ENCODE results near the gene GNPTAB.
"Not testable (repeated sequence)": the region's sequence is repeated elsewhere in the genome, so short reads cannot be mapped to it uniquely, and the experiment has no call there.

Gene GNPTAB

DNA sequence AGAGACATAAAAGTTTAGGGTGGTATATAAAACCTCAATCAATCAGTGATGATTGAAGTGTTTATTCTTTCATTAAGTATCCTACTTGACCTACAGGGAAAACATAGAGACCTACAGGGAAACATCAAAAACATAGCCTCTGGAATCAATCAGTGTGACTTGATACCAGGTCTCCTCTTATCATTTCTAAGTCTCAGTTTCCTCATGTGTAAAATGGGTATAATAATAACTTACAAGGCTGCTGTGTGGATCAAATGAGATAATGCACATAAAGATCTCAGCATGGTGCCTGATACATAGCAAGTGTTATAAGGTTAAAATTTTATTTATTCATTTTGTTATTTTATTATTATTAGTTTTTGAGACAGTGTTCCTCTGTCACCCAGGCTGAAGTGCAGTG, 22.2 kb upstream of the GNPTAB start:
- DNase-seq (ENCODE audit: low spot score): no peak

DNA sequence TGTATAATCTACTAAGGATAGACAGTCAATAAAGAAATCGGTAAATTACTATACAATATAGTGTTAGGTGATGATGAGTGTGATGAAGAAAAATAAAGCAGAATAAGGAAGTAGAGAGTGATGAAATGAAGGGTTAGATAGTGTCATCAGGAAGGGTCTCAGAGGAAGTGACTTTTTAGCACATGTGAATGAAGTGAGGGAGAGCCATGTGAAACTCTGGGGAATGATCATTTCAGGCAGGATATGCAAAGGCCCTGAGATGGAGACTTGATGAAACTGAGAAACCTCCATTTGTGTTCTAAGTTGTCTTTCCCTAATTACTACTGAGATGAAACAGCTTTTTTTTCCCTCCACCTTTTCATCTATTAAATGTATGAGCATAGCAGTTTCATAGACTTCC, 19.4 kb upstream of the GNPTAB start:
- no peak for DNase-seq (ENCODE audit: low spot score)

DNA sequence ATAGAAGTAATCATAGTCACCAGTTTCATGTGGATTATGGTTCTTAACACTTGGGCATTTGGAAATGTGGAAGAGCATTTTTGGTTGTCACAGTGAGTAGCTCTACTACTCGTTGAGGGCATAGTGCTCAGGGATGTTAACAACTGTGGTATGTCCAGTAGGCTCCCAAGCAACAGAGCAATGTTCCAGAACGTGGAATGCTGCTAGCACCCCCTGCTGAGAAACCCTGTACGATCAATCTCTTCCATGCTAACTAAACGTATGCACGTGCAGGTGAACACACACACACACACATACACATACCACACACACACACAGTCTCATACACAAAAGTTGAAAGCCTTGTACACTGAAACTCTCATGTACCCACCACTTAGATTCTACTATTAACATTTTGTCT, 16.6 kb upstream of the GNPTAB start:
- DNase-seq (ENCODE audit: low spot score): no peak

DNA sequence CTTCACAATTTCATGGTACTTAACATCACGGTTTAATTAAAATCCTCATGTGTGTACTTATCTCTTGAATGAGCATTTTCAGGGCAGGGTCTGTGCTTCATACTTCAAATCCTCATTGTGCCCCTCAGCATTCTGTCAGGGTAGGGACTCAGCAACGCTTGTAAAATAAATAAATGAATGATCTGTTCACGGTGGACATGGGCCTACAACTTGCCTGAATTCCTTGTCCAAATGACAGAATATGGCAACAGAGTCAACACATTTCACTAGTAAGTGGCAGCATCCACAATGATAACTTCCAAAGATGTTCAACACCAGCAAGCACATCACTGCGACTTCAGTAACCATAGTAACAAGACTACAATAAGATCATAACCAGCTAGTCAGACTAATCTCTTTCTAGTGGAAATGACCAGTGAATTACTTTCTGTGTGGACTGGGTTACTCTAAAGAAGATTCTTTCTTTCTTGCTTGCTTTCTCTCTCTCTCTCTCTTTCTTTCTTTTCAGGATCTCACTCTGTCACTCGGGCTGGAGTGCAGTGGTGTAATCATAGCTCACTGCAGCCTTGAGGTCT, 14.5 kb upstream of the GNPTAB start:
- no peak for DNase-seq (ENCODE audit: low spot score)

GRCh38 chr12:101841069-101841468, 10.3 kb upstream of the GNPTAB start:
- no peak for DNase-seq (ENCODE audit: low spot score)

DNA sequence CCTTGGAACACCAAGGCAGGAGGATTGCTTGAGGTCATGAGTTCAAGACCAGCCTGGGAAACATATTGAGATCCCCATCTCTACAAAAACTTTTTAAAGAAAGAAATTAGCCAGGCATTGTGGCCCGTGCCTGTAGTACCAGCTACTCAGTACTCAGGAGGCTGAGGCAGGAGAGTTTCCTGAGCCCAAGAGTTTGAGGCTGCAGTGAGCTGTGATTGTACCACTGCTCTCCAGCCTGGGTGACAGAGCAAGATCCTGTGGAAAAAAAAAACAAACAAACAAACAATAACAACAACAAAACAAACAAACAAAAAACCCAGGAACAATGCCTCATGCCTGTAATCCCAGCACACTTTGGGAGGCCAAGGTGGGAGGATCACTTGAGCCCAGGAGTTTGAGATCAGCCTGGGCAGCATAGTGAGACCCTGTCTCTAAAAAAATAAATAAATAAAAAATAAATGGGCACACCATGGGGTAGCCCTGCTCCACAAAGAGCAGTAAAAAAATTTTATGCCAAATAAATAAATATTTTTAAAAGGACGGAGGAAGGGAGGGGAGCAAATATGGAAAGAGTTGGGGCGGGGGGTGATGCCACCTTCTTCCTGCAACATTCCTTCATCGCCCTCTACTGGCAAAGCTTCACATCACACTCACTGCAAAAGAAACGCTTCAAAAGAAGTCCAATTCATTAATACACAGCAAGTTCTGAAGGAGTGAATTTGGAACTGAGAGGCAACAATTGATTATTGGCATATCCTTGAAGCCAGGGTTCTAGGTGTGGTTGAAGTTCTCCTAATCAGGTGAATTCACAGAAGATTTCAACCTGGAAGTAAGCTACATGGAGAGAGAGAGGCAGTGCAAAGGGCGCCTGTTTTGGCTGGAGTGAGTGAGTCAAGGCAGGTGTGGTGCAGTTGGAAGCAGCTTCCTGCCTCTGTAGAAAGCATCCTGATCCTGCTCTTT, 8.8 kb upstream of the GNPTAB start:
- peak; percentile 73 for DNase-seq (ENCODE audit: low spot score)

GRCh38 chr12:101838628-101839323, 8.0 kb upstream of the GNPTAB start:
- DNase-seq (ENCODE audit: low spot score): no peak

- no peak for DNase-seq (ENCODE audit: low spot score)
Measured at GRCh38 chr12:101832030-101832429, 1.3 kb upstream of the GNPTAB start.

DNA sequence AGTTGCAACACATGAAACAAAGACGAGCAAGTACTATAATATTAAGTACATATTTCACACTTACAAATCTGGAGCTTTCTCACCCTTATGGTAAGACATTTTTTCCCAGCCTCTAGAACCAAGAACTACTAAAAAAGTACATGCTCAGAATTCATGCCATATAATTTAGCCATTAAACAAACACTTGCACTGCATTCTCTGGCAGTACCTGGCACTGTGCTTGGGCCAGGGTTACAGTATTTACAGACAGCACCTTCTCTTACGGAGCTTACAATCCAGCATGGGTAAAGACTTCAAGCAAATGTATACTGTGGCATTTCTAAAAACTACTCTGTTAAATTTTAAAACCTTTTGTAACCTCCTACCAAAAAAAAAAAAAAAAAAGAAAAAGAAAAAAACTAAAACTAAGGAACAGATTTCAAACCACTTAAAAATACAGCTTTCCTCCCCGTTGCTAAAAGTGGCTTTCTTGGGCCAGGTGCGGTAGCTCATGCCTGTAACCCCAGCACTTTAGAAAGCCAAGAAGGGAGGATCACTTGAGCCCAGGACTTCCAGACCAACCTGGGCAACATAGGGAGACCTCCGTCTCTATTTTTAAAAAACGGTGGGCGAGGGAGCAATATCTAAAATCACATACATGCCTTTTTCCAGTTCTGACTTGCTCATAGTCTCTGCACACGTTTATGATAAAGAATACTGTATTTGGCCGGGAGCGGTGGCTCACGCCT, 956 bp downstream of the GNPTAB start:
- DNase-seq (ENCODE audit: low spot score): no peak

DNA sequence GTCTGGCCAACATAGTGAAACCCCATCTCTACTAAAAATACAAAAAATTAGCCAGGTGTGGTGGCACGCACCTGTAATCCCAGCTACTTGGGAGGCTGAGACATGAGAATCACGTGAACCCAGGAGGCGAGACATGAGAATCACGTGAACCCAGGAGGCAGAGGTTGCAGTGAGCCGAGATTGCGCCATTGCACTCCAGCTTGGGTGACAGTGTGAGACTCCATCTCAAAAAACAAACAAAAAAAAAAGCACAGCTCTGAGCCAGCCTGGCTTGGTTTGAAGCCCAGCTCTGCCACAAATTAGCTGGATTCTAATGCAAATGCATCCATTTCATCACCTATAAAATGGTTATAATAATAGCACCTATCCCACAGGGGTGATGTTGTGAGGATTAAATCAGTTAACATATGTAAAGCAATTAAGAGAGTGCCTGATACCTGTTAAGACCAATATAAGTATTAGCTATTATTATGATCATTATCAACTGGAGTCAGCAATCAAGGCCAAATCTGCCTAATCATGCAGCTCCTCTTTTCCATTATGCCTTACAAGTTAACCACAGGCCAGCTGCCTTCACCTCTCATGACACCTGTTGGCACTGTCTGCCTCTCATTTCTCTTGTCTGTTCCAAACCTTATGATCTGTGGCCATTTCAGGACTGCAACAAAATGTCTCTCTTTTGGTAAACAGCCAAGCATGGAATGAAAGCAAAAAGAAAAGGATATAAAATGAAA, 2.1 kb downstream of the GNPTAB start:
- no peak for DNase-seq (ENCODE audit: low spot score)

- DNase-seq (ENCODE audit: low spot score): no peak
Measured at GRCh38 chr12:101826766-101827368, 3.9 kb downstream of the GNPTAB start.

- no peak for DNase-seq (ENCODE audit: low spot score)
Measured at GRCh38 chr12:101824831-101825230, 5.9 kb downstream of the GNPTAB start.

DNA sequence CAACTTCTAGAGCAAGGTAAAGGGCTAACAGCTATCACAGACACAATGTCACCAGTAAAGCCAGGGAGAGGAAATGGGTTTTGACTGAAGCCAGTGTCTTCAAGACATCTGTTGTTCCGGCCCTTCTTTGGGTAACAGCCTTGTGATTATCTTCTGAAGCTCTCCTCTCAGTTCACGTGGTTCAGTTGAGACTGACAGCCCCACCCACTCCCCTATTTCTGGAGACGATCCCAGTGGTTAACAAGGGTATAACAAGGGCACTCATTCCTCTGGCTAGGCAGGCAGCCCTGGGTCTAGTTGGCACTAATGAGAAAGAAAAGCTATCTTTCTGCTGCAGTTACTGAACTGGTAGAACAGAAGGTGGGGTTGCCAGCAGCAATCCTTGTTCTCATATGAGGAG, 6.9 kb downstream of the GNPTAB start:
- peak; percentile 22 for DNase-seq (ENCODE audit: low spot score)

GRCh38 chr12:101823039-101823438, 7.7 kb downstream of the GNPTAB start:
- DNase-seq (ENCODE audit: low spot score): no peak

GRCh38 chr12:101819467-101819866, 11.3 kb downstream of the GNPTAB start:
- DNase-seq (ENCODE audit: low spot score): no peak

- not testable (repeated sequence) for DNase-seq (ENCODE audit: low spot score)
Measured at GRCh38 chr12:101818689-101819088, 12.1 kb downstream of the GNPTAB start.

- no peak for DNase-seq (ENCODE audit: low spot score)
Measured at GRCh38 chr12:101813117-101813516, 17.6 kb downstream of the GNPTAB start.

DNA sequence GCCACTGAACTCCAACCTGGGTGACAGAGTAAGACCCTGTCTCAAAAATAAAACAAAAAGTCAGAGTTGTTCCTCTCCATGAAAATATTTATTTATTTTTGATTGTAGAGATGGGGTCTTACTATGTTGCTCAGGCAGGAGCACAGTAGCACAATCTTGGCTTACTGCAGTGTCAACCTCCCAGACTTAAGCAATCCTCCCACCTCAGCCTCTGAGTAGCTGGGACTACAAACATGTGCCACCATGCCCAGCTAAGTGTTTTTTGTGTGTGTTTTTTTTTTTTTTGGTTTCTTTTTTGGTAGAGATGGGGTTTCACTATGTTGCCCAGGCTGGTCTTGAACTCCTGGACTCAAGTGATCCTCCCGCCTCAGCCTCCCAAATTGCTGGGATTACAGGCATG, 18.0 kb downstream of the GNPTAB start:
- DNase-seq (ENCODE audit: low spot score): not testable (repeated sequence)

DNA sequence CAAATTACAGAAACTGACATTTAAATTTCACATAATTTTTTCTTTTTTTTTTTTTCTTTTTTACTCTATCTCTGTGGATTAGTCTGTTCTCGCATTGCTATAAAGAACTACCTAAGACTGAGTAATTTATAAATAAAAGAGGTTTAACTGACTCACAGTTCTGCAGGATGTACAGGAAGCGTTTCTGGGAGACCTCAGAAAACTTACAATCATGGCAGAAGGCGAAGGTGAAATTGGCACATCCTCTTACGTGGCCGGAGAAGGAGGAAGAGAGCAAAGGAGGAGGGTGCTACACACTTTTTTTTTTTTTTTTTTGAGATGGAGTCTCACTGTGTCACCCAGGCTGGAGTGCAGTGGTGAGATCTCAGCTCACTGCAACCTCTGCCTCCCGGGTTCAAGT, 19.4 kb downstream of the GNPTAB start:
- not testable (repeated sequence) for DNase-seq (ENCODE audit: low spot score)

GRCh38 chr12:101809208-101809607, 21.6 kb downstream of the GNPTAB start:
- no peak for DNase-seq (ENCODE audit: low spot score)

DNA sequence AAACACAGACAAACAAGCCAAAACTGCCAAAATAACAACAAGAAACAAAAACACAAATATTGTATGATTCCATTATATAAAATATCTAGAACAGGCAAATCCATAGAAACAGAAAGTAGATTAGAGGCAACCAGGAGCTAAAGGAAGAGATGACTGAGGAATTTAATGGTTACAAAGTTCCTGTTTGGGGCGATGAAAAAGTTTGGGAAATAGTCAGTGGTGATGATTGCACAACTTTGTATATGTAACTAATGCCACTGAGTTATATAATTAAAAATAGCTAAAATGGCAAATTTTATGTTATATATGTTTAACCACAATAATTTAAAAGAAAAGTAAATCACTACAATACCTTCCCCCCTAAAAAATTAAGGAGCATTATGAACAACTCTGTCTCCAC, 24.5 kb downstream of the GNPTAB start:
- no peak for DNase-seq (ENCODE audit: low spot score)
